Hippocampal formation (tissue), 2 donors: ENCODE measurements around the gene PNMA1.

Experiments used
- DNase-seq, 2 donors: peaks; one replicate each; lab custom pipeline; 2025; lab: John Stamatoyannopoulos, UW

Gene PNMA1

GRCh38 chr14:73751157-73751691 lies 37.0 kb upstream of the PNMA1 start:
- no peak for DNase-seq

GRCh38 chr14:73750531-73750901 lies 36.3 kb upstream of the PNMA1 start:
- DNase-seq = no peak

GRCh38 chr14:73749706-73750530 lies 35.7 kb upstream of the PNMA1 start:
- no peak for DNase-seq

GRCh38 chr14:73748858-73749357 lies 34.7 kb upstream of the PNMA1 start:
- no peak for DNase-seq

GRCh38 chr14:73747379-73748211 lies 33.4 kb upstream of the PNMA1 start:
- no peak for DNase-seq

DNA sequence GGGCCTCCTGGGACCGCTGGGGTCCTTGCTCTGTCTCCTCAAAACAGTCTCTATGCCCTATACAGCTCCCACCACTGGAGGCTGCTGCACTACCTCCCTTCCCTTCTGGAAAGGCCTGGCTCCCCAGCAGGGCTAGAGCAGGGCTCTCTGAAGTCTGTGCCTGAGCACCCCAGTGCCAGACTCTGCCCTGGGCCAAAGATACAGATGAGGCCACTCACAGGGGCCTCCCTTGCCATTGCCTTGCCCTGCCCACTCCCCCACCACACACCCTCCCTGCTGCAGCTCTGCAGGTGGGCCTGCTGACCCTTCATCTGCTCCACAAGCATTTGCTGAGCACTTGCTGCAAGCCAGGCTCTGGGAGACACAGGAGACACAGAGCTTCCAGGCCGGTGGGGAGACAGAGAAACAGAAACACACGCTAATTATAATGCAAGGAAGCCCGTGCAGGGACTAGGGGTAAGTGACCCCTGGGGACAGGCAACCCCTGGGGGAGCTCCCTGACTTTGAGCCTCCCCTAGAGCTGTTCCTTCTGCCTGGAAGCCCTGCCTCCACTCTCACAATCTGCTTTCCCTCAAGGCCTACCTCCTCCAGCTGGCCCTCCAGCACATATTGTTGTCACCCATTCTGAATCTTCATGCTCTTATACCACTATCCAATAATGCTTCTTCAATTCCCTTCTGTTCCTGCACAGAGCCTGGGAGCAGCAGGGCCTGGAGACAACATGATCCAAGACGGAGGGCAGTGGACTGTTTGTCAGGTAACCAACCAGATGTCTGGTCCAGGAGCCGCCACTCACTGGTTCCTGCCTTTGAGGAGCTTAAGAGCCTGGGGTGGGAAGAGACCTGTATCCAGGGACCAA lies 32.6 kb upstream of the PNMA1 start:
- no peak for DNase-seq

DNA sequence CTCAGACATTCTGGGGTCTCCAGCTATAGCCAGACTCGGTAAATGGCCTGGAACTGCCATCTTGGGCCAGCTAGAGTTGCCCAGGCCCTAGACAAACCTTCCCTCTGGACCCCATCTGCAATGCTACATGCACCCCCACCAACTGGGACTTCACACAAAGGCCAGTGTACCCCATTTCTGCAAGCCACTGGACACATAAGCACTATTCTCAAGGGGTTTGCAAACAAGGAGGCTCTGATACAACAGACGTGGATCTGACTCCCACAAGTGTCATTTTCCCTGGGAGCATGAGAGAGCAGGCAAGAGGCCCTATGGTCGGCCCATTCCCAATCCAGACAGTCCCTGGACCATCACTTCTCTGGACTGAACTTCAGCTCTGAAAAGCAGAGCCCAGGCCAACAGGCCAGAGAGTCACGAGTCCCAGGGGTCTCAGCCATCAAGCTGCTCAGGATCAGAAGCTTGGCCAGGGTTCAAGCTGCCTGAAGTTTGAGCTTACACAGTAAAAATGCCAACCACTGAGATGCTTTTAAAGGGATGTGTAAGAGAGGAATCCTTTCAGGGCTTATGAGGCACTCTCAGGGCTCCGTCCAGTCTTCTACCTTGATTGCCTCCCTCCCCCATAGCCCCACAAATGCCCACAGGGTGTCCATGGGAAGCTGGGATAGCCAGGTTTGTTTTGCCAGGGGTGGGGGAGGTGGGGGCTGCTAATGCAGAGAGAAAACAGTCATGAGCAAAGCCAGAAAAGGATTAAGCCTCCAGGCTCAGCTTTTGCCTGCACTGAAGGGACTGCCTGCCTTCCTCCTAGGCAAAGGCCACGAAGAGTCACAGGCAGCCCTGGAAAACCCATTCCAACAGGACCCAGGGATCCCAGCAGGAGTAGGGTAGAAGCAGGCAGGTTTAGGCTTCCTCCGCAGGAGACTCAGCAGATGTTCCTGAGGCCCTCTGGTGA lies 31.7 kb upstream of the PNMA1 start:
- DNase-seq = no peak

GRCh38 chr14:73744874-73745529 lies 30.8 kb upstream of the PNMA1 start:
- no peak for DNase-seq

DNA sequence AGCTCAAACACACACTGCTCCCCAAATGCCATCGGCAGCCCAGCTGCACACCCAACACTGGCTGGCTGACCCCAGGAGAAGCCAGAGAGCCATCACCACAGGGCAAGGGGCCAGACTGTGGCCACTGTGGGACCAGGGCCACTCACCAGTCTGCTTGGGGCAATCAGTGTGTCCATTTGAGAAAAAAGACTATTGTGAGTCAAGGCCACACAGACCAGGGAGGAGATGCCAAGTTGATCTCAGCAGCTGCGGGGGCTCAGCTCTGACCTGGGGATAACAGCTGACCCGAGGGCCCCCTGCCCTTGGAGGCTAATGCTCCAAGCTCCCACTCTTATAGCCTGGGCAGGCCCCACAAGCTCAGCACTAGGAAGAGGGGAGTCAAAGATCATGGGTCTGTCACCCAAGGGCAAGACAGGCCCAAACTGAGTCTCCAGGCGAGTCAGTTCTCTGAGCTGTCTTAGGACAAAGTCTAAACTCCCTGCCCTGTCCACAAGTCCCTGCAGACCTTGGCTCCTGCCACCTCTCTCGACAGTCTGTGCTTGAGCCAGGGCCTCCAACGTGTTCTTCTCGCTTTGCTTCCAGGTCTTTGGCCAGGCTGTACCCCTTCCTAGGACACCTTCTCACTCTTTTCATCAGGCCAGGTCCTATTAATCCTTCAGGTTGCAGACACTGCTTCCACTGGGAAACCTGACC lies 30.1 kb upstream of the PNMA1 start:
- peak; percentile 25 to 50 for DNase-seq

- peak in 1 of 2 donors; percentile 46 for DNase-seq
Measured at GRCh38 chr14:73743431-73743931, 29.3 kb upstream of the PNMA1 start.

DNA sequence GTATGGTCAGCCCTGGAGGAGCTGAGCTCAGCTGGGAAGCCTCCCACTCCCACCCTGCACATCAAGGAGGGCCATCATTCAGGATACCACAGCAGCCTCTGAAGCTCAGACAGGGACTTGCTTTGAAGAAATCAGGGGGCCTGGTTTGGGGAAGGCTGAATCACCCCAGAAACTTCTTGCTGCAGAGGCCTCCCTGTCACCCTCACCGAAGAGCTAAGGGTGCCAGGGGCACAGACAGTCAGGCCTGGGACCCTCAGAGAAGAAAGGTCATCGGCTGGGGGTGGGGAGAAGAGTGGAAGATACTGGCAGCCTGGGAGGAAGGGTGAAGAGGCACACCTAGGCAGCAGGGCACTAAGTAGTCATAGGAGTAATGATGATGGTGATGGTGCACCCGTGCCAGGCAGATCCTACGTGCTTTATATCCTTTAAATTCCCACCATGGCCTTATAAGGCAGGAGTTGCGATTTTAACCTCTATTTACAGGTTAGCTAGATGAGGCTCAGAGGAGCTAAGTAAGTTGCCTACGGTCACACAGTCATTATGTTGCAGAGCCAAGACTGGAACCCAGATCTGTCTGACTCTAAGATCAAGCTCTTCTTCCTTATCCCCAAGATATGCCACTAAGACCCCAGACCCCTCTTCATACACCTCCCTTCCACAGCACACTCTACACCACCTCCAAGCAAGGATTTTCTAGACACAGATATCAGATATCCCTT lies 28.5 kb upstream of the PNMA1 start:
- DNase-seq = no peak

GRCh38 chr14:73741876-73742519 lies 27.8 kb upstream of the PNMA1 start:
- peak in 1 of 2 donors; percentile 7 for DNase-seq

- peak; percentile 22 to 30 for DNase-seq
Measured at GRCh38 chr14:73741386-73741875, 27.2 kb upstream of the PNMA1 start.

GRCh38 chr14:73740618-73741326 lies 26.6 kb upstream of the PNMA1 start:
- no peak for DNase-seq

GRCh38 chr14:73739899-73740617 lies 25.9 kb upstream of the PNMA1 start:
- DNase-seq = no peak

GRCh38 chr14:73739174-73739898 lies 25.2 kb upstream of the PNMA1 start:
- no peak for DNase-seq
